GM18867 (cell line): ENCODE measurements around the gene FAM200B.
A peak's percentile ranks its signal among the peaks of the same experiment; 100 is the strongest.

Source experiments
- ATAC-seq: cut with Tn5 transposase; IDR thresholded peaks from one replicate; pipeline ENCODE4 v1.9.1; 2021; ENCODE audit warnings: mild to moderate bottlenecking, moderate library complexity; ENCODE audit not compliant: unreplicated experiment

Gene FAM200B

DNA sequence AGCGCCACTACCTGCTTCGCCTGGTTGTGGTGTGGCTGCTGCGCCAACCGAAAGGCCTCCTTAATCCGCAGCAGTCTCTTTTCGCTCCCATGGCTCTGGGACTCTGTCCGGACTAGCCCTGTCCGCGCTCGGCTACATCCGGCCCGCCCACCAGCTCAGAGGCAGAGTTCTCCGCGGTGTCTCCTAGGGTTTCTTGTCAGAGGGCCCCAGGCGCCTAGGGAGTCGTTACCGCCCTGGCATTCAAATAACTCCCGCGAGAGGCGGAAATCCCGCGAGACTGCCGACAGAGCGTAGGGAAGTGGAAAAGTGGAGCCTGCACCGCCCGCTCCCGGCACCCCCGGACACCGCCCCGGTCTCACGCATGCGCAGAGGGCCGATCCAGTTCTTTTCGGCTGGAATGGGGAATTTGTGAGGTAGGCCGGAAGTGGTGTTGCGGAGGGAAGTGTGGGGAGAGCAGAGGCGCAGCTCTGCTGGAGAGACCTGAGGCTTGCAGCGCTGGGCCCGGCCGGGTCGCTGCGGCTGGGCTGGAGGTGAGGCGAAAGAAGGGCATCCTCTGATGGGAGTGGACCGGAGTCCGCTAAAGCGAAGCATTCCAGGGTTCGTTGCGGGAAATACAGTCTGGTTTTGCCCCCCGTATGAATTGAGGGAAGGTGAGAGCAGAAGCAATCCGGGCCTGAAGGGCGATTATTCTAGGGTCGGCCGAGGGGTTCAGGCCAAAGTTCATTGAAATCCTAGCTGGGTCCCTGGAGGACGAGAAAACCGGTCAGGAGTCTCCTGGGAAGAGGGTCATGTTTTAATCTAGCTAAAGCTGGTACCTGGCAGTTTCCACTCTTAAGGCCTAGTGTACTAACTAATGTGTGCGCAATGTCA lies at the start of gene FAM200B:
TSS of gene FAM200B (plus strand) at position 456 of the 870 bp plus-strand sequence. CDS start 5,151 bp downstream, outside the sequence.
- peak; percentile 93 for ATAC-seq

DNA sequence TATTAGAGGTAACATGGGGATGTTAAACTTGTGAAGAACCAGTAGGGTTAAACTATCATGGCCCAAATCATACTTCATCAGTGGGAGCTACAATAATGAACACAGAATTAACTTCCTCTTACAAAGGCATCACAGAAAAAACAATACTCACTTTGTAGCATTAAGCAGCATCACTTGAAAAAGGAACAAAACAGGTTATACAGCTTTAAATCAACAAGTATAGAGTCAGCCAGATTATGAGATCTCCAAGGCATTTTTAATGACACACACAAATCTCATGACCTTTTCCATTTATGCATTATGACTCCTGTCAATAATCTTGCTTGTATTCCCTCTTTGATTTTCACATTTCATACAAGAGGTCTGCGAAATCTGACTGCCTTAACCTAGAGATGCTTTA lies 44.8 kb upstream of the FAM200B start:
- no peak for ATAC-seq

GRCh38 chr4:15638418-15638817 lies 43.2 kb upstream of the FAM200B start:
- no peak for ATAC-seq

DNA sequence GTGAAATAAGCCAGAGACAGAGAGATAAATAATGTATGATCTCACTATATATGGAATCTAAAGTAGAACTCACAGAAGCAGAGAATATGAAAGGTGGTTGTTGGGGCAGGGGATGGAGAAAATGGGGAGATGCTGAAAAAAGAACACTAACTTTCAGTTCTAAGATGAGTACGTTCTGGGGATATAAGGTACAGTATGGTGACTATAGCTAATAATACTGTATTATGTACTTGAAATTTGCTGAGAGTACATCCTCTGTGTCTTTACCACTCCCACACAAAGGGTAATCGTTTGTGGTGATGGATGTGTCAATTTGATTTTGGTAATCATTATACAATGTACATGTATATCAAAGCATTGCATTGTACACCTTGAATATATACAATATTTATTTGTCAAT lies 33.0 kb upstream of the FAM200B start:
- no peak for ATAC-seq

GRCh38 chr4:15649914-15650545 lies 31.6 kb upstream of the FAM200B start:
- peak; percentile 54 for ATAC-seq

DNA sequence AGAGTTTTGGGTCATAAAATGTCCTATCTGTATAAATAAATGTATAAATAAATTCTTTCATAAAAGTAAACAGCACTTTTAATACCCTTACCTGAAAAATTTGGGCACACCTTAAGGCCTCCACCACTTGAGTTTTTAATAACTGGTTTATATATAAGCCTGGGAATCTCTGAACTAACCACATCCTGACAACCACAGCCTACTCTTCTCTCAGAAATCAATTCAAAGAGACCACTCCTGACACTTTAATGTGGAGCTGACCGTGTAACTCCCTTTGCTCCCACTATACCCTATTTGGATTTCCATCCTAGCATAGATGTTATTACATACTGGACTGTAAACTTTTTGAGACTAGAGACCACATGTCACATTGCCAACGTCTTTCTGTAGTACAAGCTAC lies 30.0 kb upstream of the FAM200B start:
- ATAC-seq: no peak

DNA sequence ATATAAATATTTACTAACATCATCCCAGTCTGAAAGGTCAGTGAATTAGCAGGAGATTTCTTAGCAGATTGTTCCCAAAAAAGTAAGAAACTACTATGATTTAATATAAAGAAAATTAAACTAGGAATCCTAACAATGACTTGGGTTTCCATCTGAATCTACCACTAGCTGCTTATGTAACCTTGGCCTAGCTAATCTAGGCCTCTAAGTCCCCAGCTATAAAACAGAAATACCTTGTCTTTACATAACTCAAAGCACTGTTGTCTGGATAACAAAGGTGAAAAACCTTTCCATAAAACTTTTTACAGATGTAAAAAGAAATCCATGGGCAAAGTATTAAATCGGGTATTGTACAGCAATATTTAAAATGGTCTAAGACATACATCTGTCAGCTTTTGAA lies 29.4 kb upstream of the FAM200B start:
- no peak for ATAC-seq

DNA sequence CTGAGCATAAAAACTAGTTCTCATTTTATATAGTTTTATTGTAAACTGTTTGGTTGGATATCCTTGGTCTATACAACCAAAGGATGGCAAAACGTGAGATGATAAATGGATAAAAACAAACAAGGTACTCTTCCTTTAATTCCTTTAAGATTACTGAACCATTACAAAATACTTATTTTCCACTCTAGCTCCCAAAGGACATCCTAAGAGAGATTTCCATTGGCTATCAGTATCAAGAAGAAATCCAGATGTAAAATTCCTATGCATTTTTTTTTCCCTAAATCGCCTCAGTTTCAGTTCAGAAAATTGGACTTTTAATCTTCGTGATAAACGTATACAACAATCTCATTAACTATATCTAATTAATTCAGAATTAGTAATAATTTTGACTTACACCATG lies 28.8 kb upstream of the FAM200B start:
- no peak for ATAC-seq

DNA sequence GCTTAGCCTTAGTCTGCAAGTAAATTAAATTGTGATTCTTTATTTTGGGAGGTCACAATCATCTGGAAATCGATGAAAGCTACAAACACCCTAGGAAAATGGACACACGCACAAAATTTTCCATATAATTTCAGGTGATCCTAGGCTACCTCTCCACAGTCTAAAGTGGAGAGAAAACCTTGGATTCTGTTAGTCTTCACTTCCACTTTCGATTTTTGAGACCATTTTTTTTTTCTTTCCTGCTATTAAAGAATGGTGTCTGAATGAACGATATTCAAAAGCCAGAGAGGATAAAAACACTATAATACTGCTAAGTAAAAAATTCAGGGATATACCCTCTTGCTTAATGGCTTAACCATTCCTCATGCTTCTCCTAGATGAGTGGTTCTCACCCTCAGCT lies 28.2 kb upstream of the FAM200B start:
- ATAC-seq: no peak

DNA sequence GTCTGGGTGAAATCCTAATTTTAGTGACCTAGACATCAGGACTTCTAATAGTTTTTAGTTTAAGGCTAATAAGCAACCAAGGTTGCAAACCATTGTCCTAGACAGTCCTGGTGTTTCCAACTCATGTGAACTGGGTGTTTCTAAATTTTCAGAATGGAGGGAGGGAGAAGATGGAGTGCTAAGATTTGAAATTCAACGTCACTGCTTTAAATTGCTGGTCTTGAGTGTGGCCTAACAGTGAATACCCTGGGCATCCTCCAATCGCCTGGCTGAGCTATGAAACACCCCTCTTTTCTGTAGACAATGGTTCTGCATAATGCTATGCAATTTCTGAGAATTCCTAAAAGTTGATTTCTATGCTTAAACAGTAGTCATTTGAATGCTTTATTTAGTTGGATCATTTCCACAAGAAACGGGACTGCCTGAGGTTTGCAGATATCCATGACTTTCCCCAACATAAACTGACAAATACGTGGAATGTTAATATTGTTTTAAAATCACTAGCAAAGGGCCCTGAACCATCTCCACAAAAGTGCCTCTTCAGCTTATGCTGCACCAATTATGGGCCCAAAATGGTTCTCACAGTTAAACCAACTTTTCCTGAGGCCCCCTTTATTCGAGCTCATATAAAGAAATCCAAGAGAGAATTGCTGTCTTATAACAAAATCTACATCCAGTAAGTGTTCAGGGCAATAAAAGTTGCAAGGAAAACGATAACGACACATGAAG lies 27.6 kb upstream of the FAM200B start:
- ATAC-seq: no peak

DNA sequence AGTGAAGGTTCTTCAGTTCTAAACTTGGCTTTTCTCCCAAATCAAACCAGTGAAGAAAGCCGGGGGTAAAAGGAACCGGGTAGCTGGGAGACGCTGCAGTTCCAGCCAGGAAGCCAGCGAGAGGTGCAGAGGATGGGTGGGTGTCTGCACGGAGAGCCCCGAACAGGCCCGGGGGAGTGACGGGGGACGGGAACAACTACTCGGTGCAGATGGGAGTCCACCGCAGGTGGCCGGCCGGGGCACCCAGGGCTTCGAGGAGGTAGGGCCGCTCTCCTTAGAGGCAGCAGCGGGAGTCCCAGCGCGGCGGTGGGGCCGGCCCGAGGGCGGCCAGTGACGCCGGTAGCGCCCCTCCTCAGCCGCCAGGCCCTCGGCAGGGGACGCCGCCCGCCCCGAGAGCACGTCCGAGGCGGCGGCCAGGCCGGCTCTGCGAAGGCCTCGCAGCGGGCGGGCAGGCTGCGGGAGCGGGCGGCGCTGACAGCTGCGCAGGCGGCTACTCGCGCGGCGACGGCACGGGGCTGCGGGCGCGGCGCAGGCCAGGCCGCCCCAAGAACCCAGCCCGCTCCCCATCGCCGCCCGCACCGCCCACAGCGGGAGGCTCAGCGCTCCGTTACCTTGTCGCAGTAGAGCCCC lies 26.9 kb upstream of the FAM200B start:
- ATAC-seq: peak; percentile 55

- peak; percentile 73 for ATAC-seq
Observed at GRCh38 chr4:15655223-15656037, 26.2 kb upstream of the FAM200B start, which contains the start of gene FBXL5. Gene FBXL5 (minus strand): TSS chr4:15655357. CDS start chr4:15655287, 70 bp downstream.

DNA sequence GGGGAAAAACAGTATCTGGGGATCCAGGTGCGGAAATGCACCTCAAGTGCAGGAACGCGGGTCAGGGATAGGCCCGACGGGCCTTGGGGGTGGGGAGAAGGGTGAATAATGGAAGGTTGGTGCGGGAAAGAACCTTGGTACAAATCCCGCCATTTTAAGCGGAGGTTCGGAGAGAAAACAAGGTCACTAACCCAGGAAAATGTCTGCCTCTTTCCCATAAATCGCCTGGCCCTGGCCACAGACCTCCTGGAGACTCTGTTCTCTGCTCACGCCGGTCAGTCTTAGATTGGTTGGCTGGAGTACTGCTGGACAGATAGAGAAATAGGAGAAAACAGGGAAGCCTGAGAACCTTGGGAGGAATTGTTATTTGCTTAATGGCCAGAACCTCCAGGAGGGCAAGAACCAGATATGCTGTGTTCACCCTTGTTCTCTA lies 25.6 kb upstream of the FAM200B start:
- no peak for ATAC-seq

GRCh38 chr4:15657366-15657765 lies 24.3 kb upstream of the FAM200B start:
- no peak for ATAC-seq

- no peak for ATAC-seq
Observed at GRCh38 chr4:15658136-15658770, 23.4 kb upstream of the FAM200B start.

DNA sequence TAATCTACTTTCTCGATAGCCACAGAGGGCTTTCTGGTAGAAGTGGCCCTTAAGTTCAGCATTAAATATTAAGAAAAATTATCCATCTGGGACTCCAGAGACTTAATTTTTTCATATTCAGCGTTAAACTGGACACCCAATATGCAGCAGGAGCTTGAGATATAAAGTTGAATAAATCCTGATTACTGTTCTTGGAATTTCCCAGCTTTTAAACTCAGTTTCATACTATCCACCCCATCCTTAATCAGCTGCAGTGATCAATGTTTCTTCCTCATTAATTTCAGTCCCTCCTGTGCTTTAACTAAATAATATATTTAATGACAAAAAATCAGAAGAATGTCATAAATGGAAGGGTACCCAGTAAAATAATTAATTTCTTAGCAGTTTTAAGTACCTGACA lies 22.8 kb upstream of the FAM200B start:
- ATAC-seq: no peak

DNA sequence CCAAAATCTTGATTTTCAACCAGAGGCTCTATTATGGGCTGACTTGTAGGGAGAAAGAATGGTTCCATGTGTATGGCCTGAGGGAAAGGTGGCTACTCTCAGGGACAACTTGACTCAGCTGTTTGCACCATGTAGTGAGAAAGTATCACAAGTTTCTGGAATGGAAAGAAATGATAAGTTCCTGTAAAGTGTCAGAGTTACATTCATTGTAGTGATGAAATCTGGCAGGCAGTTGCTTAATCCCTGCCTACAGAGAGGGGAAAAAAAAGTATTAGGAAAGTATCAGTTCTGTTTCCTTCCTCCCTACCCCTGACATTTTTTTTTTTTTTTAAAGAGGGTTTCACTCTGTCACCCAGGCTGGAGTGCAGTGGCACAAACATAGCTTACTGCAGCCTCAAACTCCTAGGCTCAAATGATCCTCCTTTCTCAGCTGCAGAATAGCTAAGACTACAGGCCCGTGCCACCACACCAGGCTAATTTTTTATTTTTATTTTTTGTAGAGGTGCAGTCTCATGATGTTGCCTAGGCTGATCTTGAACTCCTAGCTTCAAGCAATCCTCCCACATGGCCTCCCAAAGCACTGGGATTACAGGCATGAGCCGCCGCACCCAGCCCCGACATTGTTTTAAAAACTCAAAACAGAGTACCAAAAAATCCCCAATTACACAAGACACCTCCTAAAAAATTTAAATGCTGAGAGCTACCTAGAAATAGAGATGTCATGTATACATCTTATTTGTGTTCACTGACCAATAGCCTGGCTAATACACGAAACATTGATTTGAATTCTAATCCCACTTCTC lies 21.7 kb upstream of the FAM200B start:
- no peak for ATAC-seq

DNA sequence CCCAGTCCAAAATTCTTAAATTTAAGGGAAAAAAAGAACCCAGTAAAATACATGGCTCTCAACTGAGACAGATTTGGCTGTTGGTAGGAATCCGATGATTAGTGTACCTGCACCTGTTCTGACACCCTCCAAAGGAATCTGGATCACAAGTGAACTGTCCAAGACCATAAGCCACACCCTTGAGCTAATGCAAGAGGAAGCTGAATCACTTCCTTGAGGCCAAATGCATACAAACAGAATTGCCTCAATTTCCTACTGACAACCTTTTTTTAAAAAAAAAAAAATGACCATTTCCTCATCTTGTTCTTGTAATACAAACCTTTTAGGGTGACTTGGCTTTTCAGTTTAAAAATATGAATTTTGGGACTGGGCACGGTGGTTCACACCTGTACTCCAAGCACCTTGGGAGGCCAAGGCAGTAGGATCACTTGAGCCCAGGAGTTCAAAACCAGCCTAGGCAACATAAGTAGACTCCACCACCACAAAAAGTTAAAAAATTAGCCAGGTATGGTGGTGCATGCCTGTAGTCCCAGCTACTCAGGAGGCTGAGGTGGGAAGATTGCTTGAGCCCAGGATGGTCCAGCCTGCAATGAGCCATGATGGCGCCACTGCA lies 15.8 kb upstream of the FAM200B start:
- no peak for ATAC-seq
